ENCODE data around the gene SNAPC3. TPM values are rescaled to one million over a fixed set of nuclear protein-coding genes. Genes with fewer than 3 reads are reported as not detected.
A peak's percentile ranks its signal among the peaks of the same experiment; 100 is the strongest.
"Not testable (repeated sequence)": the region's sequence is repeated elsewhere in the genome, so short reads cannot be mapped to it uniquely, and the experiment has no call there.

SNAPC3 gene
- total RNA-seq, 1 experiment from 2014 or later, result 11.5 TPM

GRCh38 chr9:15423231-15423985 is 732 bp downstream of the SNAPC3 start:
- POLR2A ChIA-PET, result no interaction called here
- H3K9me3 ChIP-seq (ENCODE audit: control insufficient read depth, insufficient read depth, low read depth, low read length), result no peaks in the 10 kb centered on the region
- no peaks in the 10 kb centered on the region for H3K27me3 ChIP-seq (ENCODE audit: control insufficient read depth, insufficient read depth, low read length)
- CTCF ChIA-PET, result no interaction called here
- DNase-seq (ENCODE audit: low read depth, low spot score) (no peak), ATAC-seq (peak; percentile 56)
- no peak for TF ChIP-seq POLR2AphosphoS5 (IDR thresholded peaks at IDR 0.05; ENCODE audit: low read depth, low read length)
- TF ChIP-seq CTCF (IDR thresholded peaks at IDR 0.05), result no peak
- no peak for TF ChIP-seq REST (IDR thresholded peaks at IDR 0.05; ENCODE audit: insufficient read depth in 1 of 2, low read depth in 2 of 2, low read length in 1 of 2)
- no peak for TF ChIP-seq SIN3A (IDR thresholded peaks at IDR 0.05; ENCODE audit: borderline replicate concordance, insufficient read depth, low read depth, low read length)
- no peak for TF ChIP-seq TCF7L2 (IDR thresholded peaks at IDR 0.05; ENCODE audit: low read depth, low read length)
- peak overlapping the region; percentile 66 to 73 for H3K4me3 ChIP-seq (ENCODE audit: low read depth in 2 of 2, low read length in 2 of 2)
- peaks cover 5% of the 10 kb centered on the region; the same call in 1 of the 2 replicates for H3K36me3 ChIP-seq (ENCODE audit: control insufficient read depth, insufficient read depth, low read length)
- H3K27ac ChIP-seq (ENCODE audit: low read length), result peak overlapping the region; percentile 66
- intact Hi-C loops (cut with micrococcal nuclease; ENCODE audit: unreplicated experiment), result loop anchor here (10.0 kb wide), 2 partner anchors 119 to 149 kb away; partner anchors contain the start of gene TTC39B
- H3K4me1 ChIP-seq (ENCODE audit: control insufficient read depth, insufficient read depth, low read length), result no peaks in the 10 kb centered on the region
- no TSS peak for BruUV-seq (replicated peaks)
- in situ Hi-C loops (cut with HindIII; ENCODE audit: low pct_unique_long_range_greater_than_20kb, low sequenced_read_pairs), result no loop called here

GRCh38 chr9:15426019-15426418 is 3.3 kb downstream of the SNAPC3 start:
- POLR2A ChIA-PET, result no interaction called here
- no peaks in the 10 kb centered on the region for H3K4me1 ChIP-seq (ENCODE audit: control insufficient read depth, insufficient read depth, low read length)
- no peaks in the 10 kb centered on the region for H3K9me3 ChIP-seq (ENCODE audit: control insufficient read depth, insufficient read depth, low read depth, low read length)
- no TSS peak for BruUV-seq (replicated peaks)
- H3K27ac ChIP-seq (ENCODE audit: low read length), result no peak overlapping the region
- ATAC-seq, result no peak
- peaks cover 5% of the 10 kb centered on the region; the same call in 1 of the 2 replicates for H3K36me3 ChIP-seq (ENCODE audit: control insufficient read depth, insufficient read depth, low read length)
- no peak for DNase-seq (ENCODE audit: low read depth, low spot score)
- no peaks in the 10 kb centered on the region for H3K27me3 ChIP-seq (ENCODE audit: control insufficient read depth, insufficient read depth, low read length)
- CTCF ChIA-PET, result no interaction called here
- no peak overlapping the region for H3K4me3 ChIP-seq (ENCODE audit: low read depth in 2 of 2, low read length in 2 of 2)
- intact Hi-C loops (cut with micrococcal nuclease; ENCODE audit: unreplicated experiment) (loop anchor here (10.0 kb wide), 2 partner anchors 121 to 151 kb away; partner anchors contain the start of gene TTC39B), in situ Hi-C loops (cut with HindIII; ENCODE audit: low pct_unique_long_range_greater_than_20kb, low sequenced_read_pairs) (no loop called here)
- TF ChIP-seq POLR2AphosphoS5 (IDR thresholded peaks at IDR 0.05; ENCODE audit: low read depth, low read length), result no peak
- no peak for TF ChIP-seq TCF7L2 (IDR thresholded peaks at IDR 0.05; ENCODE audit: low read depth, low read length)
- no peak for TF ChIP-seq REST (IDR thresholded peaks at IDR 0.05; ENCODE audit: insufficient read depth in 1 of 2, low read depth in 2 of 2, low read length in 1 of 2)
- TF ChIP-seq SIN3A (IDR thresholded peaks at IDR 0.05; ENCODE audit: borderline replicate concordance, insufficient read depth, low read depth, low read length), result no peak
- TF ChIP-seq CTCF (IDR thresholded peaks at IDR 0.05), result no peak

GRCh38 chr9:15427702-15428101 is 5.0 kb downstream of the SNAPC3 start:
- DNase-seq (ENCODE audit: low read depth, low spot score); H3K27me3 ChIP-seq (ENCODE audit: control insufficient read depth, insufficient read depth, low read length); CTCF ChIA-PET; H3K4me3 ChIP-seq (ENCODE audit: low read depth in 2 of 2, low read length in 2 of 2); POLR2A ChIA-PET; in situ Hi-C loops (cut with HindIII; ENCODE audit: low pct_unique_long_range_greater_than_20kb, low sequenced_read_pairs); ATAC-seq; H3K4me1 ChIP-seq (ENCODE audit: control insufficient read depth, insufficient read depth, low read length); BruUV-seq (replicated peaks); H3K27ac ChIP-seq (ENCODE audit: low read length); H3K36me3 ChIP-seq (ENCODE audit: control insufficient read depth, insufficient read depth, low read length); H3K9me3 ChIP-seq (ENCODE audit: control insufficient read depth, insufficient read depth, low read depth, low read length): not testable (repeated sequence)
- intact Hi-C loops (cut with micrococcal nuclease; ENCODE audit: unreplicated experiment), result loop anchor here (10.0 kb wide), 2 partner anchors 123 to 153 kb away; partner anchors contain the start of gene TTC39B

Data from Panc1 (cell line).